Activated gamma-delta T cell treated with anti-CD3 and anti-CD28 coated beads, Interleukin-2, amount 50 U/mL, for 16 hours (primary cell): ENCODE results near the gene AXIN1.
"Not testable (repeated sequence)": the region's sequence is repeated elsewhere in the genome, so short reads cannot be mapped to it uniquely, and the experiment has no call there.

Experiments used
- DNase-seq: peaks from one replicate; pipeline ENCODE4 v3.0.0-alpha.2; 2020; ENCODE audit warnings: low read depth

AXIN1 gene

DNA sequence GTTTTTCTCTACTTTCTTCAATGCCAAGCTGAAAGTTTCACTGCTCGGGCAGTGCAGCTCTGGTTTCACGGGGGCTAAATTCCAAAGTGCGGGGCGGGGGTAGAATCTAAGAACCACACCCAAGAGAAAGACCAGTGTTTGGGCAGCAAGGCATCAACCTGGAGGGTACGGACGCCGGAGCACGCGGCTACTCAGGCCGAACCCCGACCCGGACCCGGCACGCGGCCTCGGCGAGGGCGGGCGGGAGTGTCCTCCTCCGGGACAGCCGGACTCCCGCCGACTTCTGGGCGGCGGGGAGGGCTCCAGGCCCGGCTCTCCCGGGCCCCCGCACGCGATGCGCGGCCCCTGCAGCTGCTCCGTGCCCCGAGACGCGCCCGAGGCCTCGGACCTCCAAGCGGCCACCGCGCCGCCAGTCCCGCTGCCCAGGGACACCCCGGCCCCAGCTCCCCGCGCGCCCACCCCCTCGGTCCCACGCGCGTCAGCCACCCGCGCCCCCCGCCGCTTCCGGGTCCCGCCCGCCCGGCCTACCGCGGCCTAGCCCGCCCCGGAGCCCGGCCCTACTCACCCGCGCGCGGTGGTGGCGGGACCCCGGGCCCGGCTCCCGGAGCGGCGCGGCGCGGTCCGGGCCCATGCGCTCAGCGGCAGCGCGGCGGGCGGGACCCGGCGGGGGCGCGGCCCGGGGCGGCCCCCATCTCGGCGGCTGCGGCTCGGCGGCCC, 561 bp downstream of the AXIN1 start:
- no peak for DNase-seq

DNA sequence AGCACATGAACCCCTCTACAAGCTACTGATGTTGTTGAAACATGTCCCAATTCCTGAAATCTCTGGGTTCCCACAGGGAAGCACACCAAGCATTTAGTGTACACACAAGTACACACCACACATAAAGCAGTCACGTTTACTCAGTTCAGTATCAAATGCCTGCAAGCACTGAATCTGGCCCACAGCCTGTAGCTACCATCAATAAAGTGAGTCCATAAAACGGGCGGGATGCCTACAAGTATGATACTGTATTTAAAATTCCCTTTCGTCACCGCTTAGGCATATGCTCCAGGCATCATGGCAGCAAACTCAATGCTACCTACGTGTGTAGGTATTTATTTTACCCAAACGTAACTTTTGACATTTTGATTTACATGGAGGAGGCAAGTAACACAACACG, 2.3 kb downstream of the AXIN1 start:
- no peak for DNase-seq

DNA sequence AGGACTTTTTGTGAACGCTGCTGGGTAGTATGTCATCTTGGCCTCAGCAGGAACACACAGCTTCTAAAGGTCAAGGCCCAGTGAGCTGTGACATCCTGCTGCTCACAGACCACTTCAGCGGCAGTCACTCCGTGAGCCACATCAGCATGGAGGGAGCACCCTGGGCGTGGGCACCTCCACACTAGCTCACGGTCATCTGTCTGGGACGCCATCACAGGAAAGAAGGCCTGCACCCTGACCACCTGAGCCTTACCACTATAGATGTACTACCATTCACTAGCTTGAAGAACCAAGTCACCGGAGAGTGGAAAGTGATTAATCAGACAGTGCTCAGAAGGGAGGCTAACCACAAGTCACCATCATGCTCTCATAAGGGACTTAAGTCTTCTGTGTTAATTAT, 3.3 kb downstream of the AXIN1 start:
- DNase-seq, result no peak

DNA sequence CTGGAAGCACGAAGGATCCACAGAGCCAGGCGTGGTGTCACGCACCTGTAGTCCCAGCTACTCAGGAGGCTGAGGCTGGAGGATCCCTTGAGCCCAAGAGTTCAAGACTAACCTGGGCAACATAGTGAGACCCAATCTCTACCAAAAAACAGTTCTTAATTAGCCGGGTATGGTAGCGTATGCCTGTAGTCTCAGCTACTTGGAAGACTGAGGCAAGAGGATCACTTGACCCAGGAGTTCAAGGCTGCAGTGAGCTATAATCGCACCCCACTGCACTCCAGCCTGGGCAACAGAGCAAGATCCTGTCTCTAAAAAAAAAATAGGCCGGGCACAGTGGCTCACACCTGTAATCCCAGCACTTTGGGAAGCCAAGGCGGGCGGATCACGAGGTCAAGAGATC, 4.0 kb downstream of the AXIN1 start:
- not testable (repeated sequence) for DNase-seq

DNA sequence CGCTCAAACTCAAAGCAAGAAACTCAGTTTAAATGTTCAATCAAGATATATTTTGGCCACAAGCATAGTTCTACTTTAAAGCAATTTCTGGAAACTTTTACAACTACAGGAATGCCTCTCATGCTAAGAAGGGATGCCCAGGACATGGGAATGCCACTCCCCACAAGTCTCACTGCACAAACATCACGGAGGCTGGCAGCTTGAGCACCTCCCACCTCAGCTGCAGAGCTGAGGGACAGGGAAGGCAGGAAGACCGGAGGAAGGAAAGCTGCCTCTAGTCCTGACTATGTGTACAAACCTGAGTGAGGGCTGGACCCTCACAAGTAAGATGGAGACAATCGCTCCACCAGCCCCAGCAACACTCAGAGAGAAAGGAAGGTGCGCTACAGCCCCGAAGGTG, 5.3 kb downstream of the AXIN1 start:
- no peak for DNase-seq

DNA sequence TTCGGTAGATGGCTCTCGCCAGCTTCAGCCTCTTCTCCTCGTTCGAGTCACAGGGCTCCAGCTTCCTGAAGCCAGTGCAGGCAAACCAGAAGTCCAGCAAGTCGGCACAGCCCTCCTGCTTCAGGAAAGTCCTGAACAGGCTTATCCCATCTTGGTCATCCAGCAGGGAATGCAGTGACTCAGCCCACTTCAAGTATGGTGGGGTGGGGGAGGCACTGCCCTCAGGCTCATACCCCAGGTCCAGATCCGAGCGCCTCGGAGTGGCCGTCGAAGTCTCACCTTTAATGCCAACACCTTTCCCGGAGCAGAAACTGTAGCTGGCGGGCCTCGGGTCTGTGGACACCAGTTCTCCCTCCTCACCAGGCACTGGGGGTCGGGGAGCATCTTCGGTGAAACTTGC, 5.9 kb downstream of the AXIN1 start:
- no peak for DNase-seq

DNA sequence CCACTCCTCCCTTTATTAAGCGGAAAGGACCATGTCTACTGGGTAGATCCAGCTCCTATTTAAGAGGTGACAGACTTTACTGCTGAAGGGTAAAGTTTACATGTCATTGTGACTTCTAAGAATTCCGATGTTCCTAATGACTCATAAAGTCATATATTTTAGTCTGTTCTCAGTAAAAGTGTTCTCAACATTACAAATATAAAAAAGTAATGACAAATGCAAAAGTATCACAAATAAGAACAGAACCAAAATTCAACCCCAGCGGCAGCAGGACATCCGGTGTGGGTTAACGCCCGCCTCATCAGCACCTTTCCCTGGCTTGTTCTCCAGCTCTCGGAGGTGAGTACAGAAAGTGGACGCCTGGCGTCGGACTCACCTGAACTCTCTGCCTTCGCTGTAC, 6.8 kb downstream of the AXIN1 start:
- DNase-seq, result no peak

DNA sequence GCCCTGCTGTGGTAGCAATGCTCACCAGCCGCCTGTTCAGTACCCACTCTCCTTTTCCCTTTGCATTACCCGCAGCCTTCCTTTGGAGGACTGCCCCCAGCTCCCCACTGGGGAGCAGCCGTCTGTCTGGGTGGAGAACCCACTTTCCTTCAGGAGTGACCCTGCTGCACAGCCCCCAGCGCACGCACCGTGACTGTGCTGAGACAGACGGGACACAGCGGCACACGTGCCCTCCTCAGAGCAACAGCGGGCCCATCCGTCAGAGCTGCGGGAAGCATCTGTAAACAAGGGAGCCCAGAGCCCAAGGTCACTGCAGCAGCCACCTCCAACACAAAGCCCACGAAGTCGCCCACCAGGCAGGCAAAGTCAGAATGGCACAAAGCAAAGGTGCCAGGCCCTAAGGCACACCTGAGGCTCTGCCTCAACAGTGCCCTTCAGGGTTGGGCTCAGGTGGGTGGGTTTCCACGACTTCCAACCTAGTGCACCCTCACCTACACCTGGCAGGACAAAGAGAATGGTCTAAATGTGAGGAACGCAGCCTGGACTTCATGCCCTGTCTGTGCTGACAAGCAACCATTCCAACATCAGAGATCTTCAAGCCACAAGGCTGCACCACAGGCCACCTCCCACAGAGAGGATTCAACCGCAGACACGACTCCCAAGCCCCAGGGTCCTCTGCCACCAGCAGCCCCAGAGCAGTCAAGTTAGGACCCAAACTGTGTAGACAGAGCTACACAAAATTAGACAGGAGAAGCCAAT, 9.9 kb downstream of the AXIN1 start:
- no peak for DNase-seq

DNA sequence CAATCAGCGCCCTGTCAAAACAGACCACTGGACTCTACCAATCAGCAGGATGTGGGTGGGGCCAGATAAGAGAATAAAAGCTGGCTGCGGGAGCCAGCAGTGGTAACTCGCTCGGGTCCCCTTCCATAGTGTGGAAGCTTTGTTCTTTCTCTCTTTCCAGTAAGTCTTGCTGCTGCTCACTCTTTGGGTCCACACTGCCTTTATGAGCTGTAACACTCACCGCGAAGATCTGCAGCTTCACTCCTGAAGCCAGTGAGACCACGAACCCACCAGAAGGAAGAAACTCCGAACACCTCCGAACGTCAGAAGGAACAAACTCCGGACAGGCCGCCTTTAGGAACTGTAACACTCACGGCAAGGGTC, 10.6 kb downstream of the AXIN1 start:
- not testable (repeated sequence) for DNase-seq

DNA sequence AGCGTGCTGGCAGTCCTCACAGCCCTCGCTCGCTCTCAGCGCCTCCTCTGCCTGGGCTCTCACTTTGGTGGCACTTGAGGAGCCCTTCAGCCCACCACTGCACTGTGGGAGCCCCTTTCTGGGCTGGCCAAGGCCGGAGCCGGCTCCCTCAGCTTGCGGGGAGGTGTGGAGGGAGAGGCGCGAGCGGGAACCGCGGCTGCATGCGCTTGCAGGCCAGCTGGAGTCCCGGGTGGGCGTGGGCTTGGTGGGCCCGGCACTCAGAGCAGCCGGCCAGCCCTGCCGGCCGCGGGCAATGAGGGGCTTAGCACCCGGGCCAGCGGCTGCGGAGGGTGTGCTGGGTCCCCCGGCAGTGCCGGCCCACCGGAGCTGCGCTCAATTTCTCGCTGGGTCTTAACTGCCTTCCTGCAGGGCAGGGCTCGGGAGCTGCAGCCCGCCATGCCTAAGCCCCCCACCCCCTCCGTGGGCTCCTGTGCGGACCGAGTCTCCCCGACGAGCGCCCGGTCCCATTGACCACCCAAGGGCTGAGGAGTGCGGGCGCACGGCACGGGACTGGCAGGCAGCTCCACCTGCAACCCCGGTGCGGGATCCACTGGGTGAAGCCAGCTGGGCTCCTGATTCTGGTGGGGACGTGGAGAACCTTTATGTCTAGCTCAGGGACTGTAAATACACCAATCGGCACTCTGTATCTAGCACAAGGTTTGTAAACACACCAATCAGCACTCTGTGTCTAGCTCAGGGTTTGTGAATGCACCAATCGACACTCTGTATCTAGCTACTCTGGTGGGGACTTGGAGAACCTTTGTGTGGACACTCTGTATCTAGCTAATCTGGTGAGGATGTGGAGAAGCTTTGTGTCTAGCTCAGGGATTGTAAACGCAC, 11.2 kb downstream of the AXIN1 start:
- not testable (repeated sequence) for DNase-seq

DNA sequence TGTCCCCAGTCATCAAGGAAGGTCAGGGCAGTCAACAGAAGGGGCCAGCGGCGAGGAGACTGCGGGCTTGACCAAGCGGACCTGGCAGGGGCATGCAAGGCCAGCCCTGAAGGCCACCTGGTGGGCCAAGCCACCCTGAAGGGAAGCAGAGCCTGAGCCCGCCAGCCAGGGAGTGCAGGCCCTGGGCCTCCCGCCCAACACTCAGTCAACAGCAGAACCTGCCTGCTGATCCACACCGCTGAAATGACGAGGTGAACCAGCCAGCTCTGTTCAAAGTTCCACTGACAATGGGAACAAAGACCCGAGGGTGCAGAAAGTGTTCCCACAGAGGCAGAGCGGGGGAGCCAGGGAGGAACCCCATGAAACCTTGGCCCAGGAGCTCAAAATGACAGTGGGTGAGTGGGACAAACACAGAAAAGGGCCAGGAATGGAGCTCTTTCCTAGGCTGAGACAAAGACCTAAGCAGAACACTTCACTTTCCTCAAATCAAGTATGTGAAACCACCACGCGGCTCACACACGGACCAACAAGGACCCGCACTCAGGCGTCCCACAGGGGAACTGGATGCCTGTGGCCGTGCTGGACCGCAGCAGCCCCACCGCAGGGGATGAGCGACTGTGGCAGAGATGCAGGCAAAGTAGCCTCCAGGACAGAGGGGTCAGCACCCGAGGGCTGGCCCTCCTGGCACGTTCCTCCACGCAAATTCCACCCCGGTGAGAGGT, 12.0 kb downstream of the AXIN1 start:
- no peak for DNase-seq

DNA sequence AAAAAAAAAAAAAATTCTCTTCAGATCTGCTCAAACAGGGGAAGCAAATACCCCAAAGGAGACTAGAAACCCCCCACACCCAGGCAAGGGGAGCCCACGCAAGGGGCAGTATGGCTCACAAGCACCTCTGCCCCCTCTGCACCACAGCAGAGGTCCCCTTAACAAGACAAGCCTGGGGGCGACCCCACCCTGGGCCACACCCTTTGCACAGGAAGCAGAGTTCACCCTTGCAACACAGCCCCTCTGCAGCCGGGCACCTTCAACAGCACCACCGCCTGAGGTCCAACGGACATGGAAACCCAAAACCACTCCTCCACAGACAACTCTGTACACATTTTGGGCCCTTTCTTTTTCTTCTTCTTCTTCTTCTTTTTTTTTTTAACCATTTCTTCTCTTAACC, 12.8 kb downstream of the AXIN1 start:
- DNase-seq, result no peak

DNA sequence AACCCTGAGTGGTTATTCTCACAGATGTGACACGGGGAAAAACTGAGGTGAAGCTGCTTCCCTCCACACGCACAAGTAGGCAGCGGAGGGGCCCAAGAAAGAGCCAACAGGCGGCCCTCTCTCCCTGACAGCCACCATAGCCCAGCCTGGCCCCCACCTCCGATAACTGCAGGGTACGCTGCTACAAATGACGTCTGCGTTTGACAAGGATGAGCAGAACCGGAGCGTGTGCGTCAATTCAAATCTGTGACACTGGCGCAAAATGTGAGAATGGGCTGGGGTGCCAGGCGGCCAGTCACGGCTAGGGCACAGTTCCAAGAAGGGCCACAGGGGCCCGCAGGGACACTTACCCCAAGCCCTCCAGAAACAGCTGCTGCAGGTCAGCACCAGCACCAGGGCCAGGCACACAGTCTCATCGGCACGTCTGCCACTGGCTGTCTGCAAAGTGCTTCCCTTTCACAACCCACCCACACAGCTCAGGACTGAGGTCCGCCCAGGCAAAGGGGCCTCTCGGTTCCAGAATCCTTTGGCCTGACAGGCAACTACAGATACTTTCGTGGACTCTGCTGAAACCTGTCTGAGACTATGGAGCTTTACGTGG, 14.4 kb downstream of the AXIN1 start:
- DNase-seq, result no peak

DNA sequence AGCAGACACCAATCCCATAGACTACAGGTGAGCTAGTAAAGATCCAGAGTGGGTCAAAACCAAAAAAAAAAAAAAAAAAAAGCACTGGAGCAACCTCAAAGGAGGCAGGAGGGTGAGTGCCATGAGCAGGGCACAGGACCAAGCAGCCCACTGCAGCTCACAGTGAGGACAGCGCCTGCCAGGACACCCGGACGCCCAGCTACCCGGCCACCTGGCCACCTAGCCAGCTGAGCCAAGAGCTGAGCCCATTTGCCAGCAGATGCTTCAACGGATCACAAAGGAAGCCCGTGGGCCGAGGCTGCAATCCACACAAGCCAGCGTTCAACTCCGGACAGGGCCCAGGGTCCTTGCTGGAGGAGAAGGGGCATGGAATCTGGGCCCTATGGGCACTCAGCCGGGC, 15.1 kb downstream of the AXIN1 start:
- DNase-seq, result no peak

DNA sequence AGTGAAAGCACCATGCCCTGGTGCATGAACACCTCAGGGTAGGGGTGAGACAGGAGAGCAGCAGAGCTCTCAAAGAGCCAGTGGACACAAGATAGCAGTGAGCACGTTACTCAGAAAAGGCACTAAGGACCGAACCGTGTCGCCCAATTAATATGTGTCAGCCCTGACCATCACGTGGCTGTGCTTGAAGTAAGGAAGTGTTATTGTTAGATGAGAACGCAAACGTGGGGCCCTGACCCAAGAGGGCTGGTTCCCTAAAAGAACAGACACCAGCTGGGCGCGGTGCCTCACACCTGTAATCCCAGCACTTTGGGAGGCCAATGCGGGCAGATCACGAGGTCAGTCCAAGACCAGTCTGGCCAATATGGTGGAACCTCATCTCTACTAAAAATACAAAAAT, 16.3 kb downstream of the AXIN1 start:
- DNase-seq, result no peak

DNA sequence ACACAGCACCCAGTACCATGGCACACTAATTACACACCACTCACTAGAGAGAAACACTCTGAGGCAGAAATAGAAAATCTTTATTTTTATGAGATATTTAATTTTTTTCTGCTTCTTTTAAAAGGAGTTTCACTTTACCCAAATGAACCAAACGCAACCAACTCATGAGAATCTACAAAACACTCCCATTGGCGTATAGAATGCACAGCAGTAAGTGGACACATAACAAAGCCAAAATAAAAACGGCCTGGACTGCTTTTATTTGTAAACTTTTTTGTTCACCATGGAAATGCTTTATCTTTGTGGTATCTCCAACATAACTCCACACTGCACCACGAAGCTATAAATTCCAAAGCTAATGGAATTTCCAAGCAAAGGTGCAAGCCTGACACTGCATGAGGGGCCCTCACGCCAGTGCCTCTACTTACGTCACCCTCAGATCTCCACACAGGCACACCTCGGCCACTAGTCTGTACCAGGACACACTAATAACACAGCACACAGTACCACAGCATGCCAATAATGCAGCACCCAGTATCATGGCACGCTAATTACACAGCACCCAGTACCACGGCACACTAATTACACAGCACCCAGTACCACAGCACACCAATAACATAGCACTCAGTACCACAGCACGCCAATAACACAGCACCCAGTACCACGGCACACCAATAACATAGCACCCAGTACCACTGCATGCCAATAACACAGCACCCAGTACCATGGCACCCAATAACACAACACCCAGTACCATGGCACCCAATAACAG, 17.5 kb downstream of the AXIN1 start:
- not testable (repeated sequence) for DNase-seq

DNA sequence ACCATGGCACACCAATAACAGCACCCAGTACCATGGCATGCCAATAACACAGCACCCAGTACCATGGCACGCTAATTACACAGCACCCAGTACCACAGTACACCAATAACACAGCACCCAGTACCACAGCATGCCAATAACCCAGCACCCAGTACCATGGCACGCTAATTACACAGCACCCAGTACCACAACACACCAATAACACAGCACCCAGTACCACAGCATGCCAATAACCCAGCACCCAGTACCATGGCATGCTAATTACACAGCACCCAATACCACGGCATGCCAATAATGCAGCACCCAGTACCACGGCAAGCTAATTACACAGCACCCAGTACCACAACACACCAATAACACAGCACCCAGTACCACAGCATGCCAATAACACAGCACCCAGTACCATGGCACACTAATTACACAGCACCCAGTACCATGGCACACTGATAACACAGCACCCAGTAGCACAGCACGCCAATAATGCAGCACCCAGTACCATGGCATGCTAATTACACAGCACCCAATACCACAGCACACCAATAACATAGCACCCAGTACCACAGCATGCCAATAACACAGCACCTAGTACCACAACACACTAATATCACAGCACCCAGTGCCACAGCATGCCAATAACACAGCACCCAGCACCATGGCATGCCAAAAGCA, 18.2 kb downstream of the AXIN1 start:
- not testable (repeated sequence) for DNase-seq

DNA sequence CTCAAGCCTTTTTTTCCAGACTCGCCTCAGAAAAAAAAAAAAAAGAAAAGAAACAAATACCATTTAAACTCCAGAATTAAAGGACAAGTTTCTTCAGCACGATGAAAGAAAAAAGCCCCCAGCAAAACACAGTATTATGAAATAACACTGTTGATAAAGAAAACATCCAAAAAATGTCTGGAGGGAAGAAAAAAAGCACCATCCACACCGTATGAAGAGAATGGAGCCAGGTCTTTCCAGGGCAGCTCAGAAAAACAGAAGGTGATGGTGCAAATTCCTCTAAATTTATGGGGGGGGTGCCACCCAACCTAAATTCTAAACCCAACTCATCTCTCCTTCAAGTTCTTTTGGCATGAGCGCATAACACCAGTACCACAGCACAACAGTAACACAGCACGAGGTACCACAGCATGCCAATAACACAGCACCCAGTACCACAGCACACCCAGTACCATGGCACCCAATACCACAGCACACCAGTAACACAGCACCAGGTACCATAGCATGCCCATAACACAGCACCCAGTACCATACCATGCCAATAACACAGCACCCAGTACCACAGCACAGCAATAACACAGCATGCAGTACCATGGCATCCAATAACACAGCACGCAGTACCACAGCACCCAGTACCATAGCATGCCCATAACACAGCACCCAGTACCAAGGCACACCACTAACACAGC, 19.0 kb downstream of the AXIN1 start:
- DNase-seq, result no peak

DNA sequence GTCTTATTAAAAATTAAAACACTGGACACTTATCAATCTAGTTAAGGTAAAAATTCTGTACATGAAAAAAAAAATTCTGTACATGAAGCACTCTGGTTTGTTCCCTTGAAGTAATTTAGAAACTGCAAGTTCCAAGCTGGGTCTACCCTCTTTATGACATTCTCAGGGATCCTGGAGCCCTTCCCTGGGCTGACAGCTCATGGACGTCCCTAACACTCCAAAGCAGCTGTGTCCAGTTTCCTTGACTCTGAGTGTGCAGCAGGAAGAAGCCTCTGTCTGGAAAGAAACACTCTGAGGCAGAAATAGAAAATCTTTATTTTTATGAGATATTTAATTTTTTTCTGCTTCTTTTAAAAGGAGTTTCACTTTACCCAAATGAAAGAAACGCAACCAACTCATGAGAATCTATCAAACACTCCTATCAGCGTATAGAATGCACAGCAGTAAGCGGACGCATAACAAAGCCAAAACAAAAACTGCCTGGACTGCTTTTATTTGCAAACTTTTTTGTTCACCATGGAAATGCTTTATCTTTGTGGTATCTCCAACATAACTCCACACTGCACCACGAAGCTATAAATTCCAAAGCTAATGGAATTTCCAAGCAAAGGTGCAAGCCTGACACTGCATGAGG, 21.2 kb downstream of the AXIN1 start:
- not testable (repeated sequence) for DNase-seq
